ENCODE data around the gene SEC63. TPM values are rescaled to one million over a fixed set of nuclear protein-coding genes. Genes with fewer than 3 reads are reported as not detected.

Gene SEC63
- total RNA-seq, 2 experiments from 2014 or later = 80.3 to 86.7 TPM

DNA sequence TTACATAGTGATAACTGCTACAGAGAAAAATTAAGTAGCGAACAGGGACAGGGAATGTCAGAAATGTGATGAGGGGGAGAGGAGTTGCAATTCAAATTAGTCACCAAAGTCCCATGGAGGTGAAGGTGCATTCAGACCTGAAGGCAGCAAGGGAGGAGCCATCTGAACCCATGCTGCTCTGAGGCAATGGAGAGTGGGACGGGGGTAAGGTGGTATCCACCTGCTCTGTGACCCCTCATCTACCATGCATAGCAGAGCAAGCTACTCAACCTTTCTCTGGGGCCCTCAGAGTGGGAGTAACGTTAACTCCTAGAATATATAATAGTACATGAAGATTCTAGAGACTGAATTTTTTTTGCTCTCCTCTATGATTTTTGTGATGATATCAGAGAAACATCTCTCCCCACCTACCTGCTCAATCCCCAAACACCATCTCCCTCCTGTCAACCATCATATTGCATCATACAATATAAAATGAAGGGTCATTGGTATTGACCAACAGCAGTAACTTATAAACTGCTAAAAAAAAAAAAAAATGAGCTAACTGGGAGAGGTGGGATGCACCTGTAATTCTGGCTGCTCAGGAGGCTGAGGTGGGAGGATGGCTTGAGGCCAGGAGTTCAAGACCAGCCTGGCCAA is 117.3 kb downstream of the SEC63 start:
- no peaks in the 10 kb centered on the region for H3K27me3 ChIP-seq (ENCODE audit: control insufficient read depth in 1 of 2, insufficient read depth in 2 of 2, low read length in 2 of 2)
- Mint-ChIP-seq H3K4me3 (no peak overlapping the region), H3K27ac (no peak overlapping the region), H3K27me3 (no peaks in the 10 kb centered on the region), H3K36me3 (ENCODE audit: low read depth) (no peaks in the 10 kb centered on the region), H3K4me1 (ENCODE audit: low read depth) (peaks cover 15% of the 10 kb centered on the region), H3K9me3 (no peaks in the 10 kb centered on the region)
- no peak for DNase-seq
- H3K4me1 ChIP-seq (ENCODE audit: insufficient read depth, low read length) = peaks cover 8% of the 10 kb centered on the region
- TF ChIP-seq, protein P1, sequence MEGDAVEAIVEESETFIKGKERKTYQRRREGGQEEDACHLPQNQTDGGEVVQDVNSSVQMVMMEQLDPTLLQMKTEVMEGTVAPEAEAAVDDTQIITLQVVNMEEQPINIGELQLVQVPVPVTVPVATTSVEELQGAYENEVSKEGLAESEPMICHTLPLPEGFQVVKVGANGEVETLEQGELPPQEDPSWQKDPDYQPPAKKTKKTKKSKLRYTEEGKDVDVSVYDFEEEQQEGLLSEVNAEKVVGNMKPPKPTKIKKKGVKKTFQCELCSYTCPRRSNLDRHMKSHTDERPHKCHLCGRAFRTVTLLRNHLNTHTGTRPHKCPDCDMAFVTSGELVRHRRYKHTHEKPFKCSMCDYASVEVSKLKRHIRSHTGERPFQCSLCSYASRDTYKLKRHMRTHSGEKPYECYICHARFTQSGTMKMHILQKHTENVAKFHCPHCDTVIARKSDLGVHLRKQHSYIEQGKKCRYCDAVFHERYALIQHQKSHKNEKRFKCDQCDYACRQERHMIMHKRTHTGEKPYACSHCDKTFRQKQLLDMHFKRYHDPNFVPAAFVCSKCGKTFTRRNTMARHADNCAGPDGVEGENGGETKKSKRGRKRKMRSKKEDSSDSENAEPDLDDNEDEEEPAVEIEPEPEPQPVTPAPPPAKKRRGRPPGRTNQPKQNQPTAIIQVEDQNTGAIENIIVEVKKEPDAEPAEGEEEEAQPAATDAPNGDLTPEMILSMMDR (IDR thresholded peaks at IDR 0.05) = no peak
- H3K36me3 ChIP-seq (ENCODE audit: insufficient read depth, low read length) = no peaks in the 10 kb centered on the region
- intact Hi-C loops (cut with DNase I, micrococcal nuclease) = loop anchor here in 1 of 2 experiments (10.0 kb wide), 1 partner anchor 564 kb away; no protein-coding TSS in a partner anchor
- POLR2A ChIA-PET = interaction anchor here (1.4 to 2.3 kb wide), 2 partner anchors 13 to 18 kb away, joined by 4 to 8 read pairs; no protein-coding TSS in a partner anchor
- no peak for ATAC-seq (ENCODE audit: poor library complexity)
- no peak overlapping the region for H3K4me3 ChIP-seq (ENCODE audit: low read length)
- CTCF ChIA-PET = interaction anchor here (0.9 to 1.8 kb wide), 3 partner anchors 10 to 166 kb away, joined by 3 to 6 read pairs (median 3); no protein-coding TSS in a partner anchor
- no peaks in the 10 kb centered on the region for H3K9me3 ChIP-seq (ENCODE audit: control insufficient read depth in 1 of 2, insufficient read depth in 1 of 2, low read length in 2 of 2)
- no peak overlapping the region for H3K27ac ChIP-seq (ENCODE audit: low read depth in 1 of 2, low read length in 2 of 2)

DNA sequence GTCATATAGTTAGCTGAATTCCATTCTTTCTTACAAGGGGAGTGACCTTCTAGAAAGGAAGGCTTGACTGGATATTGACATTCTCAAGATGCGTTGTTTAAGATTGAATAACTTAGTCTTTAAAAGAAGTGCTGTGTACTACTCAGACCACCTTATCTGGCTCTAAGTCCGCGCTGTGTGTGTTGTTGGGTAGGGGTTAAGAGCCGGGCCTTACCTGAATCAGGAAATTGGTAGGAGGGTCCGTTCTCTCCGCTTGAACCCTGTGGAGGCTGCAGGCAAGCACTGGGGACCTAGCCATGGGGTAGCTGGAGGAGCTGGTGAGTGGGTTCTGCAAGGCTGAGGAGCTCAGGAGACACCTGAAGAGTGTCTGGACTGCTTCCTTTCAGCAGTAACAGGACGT is 124.9 kb downstream of the SEC63 start:
- ATAC-seq (ENCODE audit: poor library complexity) (no peak), DNase-seq (no peak)
- H3K9me3 Mint-ChIP-seq = no peaks in the 10 kb centered on the region
- peaks cover 28% of the 10 kb centered on the region for H3K4me1 Mint-ChIP-seq (ENCODE audit: low read depth)
- no peaks in the 10 kb centered on the region for H3K27me3 Mint-ChIP-seq
- no peaks in the 10 kb centered on the region for H3K36me3 Mint-ChIP-seq (ENCODE audit: low read depth)
- peak overlapping the region; percentile 60 for H3K27ac Mint-ChIP-seq
- Histone ChIP-seq H3K27me3 (ENCODE audit: control insufficient read depth in 1 of 2, insufficient read depth in 2 of 2, low read length in 2 of 2) (no peaks in the 10 kb centered on the region), H3K9me3 (ENCODE audit: control insufficient read depth in 1 of 2, insufficient read depth in 1 of 2, low read length in 2 of 2) (no peaks in the 10 kb centered on the region), H3K36me3 (ENCODE audit: insufficient read depth, low read length) (no peaks in the 10 kb centered on the region), H3K4me1 (ENCODE audit: insufficient read depth, low read length) (peaks cover 30% of the 10 kb centered on the region), H3K27ac (ENCODE audit: low read depth in 1 of 2, low read length in 2 of 2) (no peak overlapping the region), H3K4me3 (ENCODE audit: low read length) (no peak overlapping the region)
- ChIA-PET POLR2A (interaction anchor here (1.0 to 7.8 kb wide), 3 partner anchors 11 to 93 kb away, joined by 3 to 59 read pairs (median 4); partner anchors contain the start of gene SCML4), CTCF (interaction anchor here (1.5 to 1.8 kb wide), 2 partner anchors 14 to 103 kb away, joined by 6 to 7 read pairs; no protein-coding TSS in a partner anchor)
- peak overlapping the region; percentile 4 for H3K4me3 Mint-ChIP-seq
- TF ChIP-seq, protein P1 (IDR thresholded peaks at IDR 0.05) = no peak
- intact Hi-C loops (cut with DNase I, micrococcal nuclease) = no loop called here

- Histone ChIP-seq H3K27me3 (ENCODE audit: control insufficient read depth in 1 of 2, insufficient read depth in 2 of 2, low read length in 2 of 2) (no peaks in the 10 kb centered on the region), H3K36me3 (ENCODE audit: insufficient read depth, low read length) (no peaks in the 10 kb centered on the region), H3K4me3 (ENCODE audit: low read length) (no peak overlapping the region), H3K27ac (ENCODE audit: low read depth in 1 of 2, low read length in 2 of 2) (no peak overlapping the region), H3K9me3 (ENCODE audit: control insufficient read depth in 1 of 2, insufficient read depth in 1 of 2, low read length in 2 of 2) (no peaks in the 10 kb centered on the region), H3K4me1 (ENCODE audit: insufficient read depth, low read length) (peaks cover 33% of the 10 kb centered on the region)
- CTCF ChIA-PET = interaction anchor here (1.5 to 1.9 kb wide), 3 partner anchors 15 to 102 kb away, joined by 6 to 8 read pairs (median 7); no protein-coding TSS in a partner anchor
- peak overlapping the region; percentile 4 for H3K4me3 Mint-ChIP-seq
- POLR2A ChIA-PET = interaction anchor here (1.0 to 7.8 kb wide), 3 partner anchors 11 to 92 kb away, joined by 3 to 59 read pairs (median 6); partner anchors contain the start of gene SCML4
- H3K27ac Mint-ChIP-seq = peak overlapping the region; percentile 60
- intact Hi-C loops (cut with DNase I, micrococcal nuclease) = no loop called here
- no peaks in the 10 kb centered on the region for H3K9me3 Mint-ChIP-seq
- H3K27me3 Mint-ChIP-seq = no peaks in the 10 kb centered on the region
- ATAC-seq (ENCODE audit: poor library complexity) = peak; percentile 60
- peaks cover 35% of the 10 kb centered on the region for H3K4me1 Mint-ChIP-seq (ENCODE audit: low read depth)
- DNase-seq = peak in 3 of 14 experiments; percentile 19 to 38 (median 34)
- TF ChIP-seq, protein P1 (IDR thresholded peaks at IDR 0.05) = no peak
- no peaks in the 10 kb centered on the region for H3K36me3 Mint-ChIP-seq (ENCODE audit: low read depth)
Measured at GRCh38 chr6:107832151-107833056, 125.6 kb downstream of the SEC63 start.

Data from CD4-positive, alpha-beta T cell (primary cell).